Left ventricle myocardium inferior (tissue), 1 donor: ENCODE data around the gene HRAS. TPM values are rescaled to one million over a fixed set of nuclear protein-coding genes. Genes with fewer than 3 reads are reported as not detected.

Source experiments
- DNase-seq: peaks from one replicate; pipeline ENCODE4 v3.0.0-alpha.2; 2020
- H3K27ac ChIP-seq: fragments of 200-600 bp; replicated peaks from 2 replicates; pipeline ENCODE4 v1.8.0; 2021
- H3K27me3 ChIP-seq: fragments of 200-600 bp; 2 replicates; pipeline ENCODE4 v1.8.0; 2021; ENCODE audit warnings: low read depth
- H3K36me3 ChIP-seq: fragments of 200-600 bp; 2 replicates; pipeline ENCODE4 v1.8.0; 2021
- H3K4me1 ChIP-seq: fragments of 200-600 bp; 2 replicates; pipeline ENCODE4 v1.8.0; 2021
- H3K4me3 ChIP-seq: fragments of 200-600 bp; 2 replicates; pipeline ENCODE4 v1.8.0; 2021; ENCODE audit warnings: mild to moderate bottlenecking, moderate library complexity
- H3K9me3 ChIP-seq: fragments of 200-600 bp; replicated peaks from 2 replicates; pipeline ENCODE4 v1.8.0; 2021
- intact Hi-C: fragments of 100-400 bp; cut with micrococcal nuclease; formaldehyde crosslinking; loops from one replicate; pipeline ENCODE4 v1.11.0; 2022
- total RNA-seq: library from RNA; stranded (reverse); fragmentation: NEBNext Ultra II Directional; extraction: Animal tissue kit (Norgen Biotek cat#: 25700); gene quantifications from one replicate; pipeline ENCODE4 v1.2.1, GENCODE V29; 2021
- TF ChIP-seq, protein P1 (sequence below): fragments of 200-600 bp; IDR thresholded peaks from 2 replicates; pipeline ENCODE4 v1.8.0; 2021; ENCODE audit warnings: antibody characterized with exemption, mild to moderate bottlenecking, borderline replicate concordance
- donor health status: DM: no; HTN: yes; CAD: no; lungs with severe emphysema.

HRAS gene
- total RNA-seq, 1 donor from 2014 or later, result 55.9 TPM

DNA sequence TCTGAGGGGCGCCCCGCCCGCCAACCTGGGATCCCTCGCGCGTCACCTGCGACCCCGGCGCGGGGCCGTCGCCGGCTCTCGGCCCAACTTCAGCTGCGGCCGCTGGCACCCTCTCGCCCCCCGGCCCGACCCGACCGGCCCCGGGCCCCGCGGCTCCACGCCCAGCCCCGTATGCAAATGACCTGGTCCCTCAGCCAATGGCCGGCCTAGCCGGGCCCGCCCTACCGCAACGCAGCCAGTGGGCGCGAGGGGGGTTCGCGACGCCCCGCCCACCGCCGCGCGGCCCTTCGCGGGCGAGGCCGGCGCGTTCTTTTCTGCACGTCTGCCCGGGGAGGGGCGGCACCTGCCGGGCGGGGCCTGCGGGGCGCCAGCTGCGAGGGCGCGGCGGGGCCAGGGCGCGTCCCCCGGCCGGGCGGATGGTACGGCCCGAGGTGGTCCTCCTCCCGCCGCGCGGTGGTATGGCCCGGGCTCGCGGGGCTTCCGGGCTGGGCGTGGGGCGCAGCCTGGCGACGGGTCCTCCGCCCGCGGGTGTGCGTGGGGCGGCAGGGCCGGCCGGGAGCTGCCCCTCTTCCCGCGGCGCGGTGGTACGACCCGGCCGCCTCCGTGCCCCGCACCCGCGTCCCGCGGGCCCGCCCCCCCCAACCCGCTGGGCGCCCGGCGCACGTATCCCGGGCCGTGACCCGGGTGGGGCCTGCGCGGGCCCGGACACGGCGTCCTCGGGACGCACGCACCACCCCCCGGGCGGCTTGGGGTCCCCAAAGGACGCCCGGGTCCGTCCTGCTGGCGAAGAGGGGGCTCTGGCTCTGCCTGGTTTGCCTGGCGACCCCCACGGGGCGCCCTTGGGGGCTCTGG lies 33.2 kb upstream of the HRAS start:
- intact Hi-C loops, result no loop called here

DNA sequence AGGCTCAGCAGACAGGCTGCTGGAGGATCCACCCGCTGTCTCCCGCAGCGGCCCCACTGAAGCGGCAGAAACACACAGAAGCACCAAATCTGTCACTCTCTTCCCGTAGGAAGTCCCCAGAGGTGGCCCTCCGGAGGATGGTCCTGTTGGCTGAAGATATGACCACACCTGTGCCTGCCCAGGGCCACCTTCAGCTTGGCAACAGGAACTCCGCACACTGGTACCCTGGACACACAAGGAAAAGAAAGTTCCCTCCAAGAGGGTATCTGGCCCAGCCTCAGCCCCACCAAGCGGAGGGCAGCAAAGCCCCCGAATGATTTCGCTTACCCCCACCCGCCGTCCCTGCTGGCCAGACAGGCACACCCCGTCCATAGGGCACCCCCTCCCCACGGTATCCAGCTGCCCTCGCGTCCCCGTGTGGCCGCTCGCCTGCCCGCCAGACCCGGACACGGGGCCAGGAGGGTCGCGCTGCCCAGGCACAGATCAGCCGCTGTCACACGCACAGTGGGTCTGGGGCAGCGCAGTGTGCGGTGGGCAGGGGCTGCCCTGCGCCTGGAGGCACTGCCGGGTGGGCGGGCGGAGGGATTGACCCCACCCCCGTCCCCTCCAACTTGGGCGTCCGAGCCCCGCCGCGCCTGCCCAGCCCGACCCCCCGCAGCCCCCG lies 32.4 kb upstream of the HRAS start:
- H3K4me1 ChIP-seq, result peaks cover 36% of the 10 kb centered on the region
- peak overlapping the region; percentile 84 for H3K4me3 ChIP-seq
- TF ChIP-seq, protein P1, sequence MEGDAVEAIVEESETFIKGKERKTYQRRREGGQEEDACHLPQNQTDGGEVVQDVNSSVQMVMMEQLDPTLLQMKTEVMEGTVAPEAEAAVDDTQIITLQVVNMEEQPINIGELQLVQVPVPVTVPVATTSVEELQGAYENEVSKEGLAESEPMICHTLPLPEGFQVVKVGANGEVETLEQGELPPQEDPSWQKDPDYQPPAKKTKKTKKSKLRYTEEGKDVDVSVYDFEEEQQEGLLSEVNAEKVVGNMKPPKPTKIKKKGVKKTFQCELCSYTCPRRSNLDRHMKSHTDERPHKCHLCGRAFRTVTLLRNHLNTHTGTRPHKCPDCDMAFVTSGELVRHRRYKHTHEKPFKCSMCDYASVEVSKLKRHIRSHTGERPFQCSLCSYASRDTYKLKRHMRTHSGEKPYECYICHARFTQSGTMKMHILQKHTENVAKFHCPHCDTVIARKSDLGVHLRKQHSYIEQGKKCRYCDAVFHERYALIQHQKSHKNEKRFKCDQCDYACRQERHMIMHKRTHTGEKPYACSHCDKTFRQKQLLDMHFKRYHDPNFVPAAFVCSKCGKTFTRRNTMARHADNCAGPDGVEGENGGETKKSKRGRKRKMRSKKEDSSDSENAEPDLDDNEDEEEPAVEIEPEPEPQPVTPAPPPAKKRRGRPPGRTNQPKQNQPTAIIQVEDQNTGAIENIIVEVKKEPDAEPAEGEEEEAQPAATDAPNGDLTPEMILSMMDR, result no peak
- intact Hi-C loops, result no loop called here
- no peaks in the 10 kb centered on the region for H3K36me3 ChIP-seq
- no peaks in the 10 kb centered on the region for H3K9me3 ChIP-seq
- peak overlapping the region; percentile 99 for H3K27ac ChIP-seq
- DNase-seq, result no peak
- no peaks in the 10 kb centered on the region for H3K27me3 ChIP-seq

More for the DNA sequence above, 33.2 kb upstream of the HRAS start:
- Histone ChIP-seq H3K27ac (peak overlapping the region; percentile 99), H3K4me3 (peak overlapping the region; percentile 84), H3K4me1 (peaks cover 36% of the 10 kb centered on the region), H3K27me3 (no peaks in the 10 kb centered on the region), H3K9me3 (no peaks in the 10 kb centered on the region), H3K36me3 (no peaks in the 10 kb centered on the region)
- DNase-seq, result peak; percentile 93
- TF ChIP-seq, protein P1, result no peak

DNA sequence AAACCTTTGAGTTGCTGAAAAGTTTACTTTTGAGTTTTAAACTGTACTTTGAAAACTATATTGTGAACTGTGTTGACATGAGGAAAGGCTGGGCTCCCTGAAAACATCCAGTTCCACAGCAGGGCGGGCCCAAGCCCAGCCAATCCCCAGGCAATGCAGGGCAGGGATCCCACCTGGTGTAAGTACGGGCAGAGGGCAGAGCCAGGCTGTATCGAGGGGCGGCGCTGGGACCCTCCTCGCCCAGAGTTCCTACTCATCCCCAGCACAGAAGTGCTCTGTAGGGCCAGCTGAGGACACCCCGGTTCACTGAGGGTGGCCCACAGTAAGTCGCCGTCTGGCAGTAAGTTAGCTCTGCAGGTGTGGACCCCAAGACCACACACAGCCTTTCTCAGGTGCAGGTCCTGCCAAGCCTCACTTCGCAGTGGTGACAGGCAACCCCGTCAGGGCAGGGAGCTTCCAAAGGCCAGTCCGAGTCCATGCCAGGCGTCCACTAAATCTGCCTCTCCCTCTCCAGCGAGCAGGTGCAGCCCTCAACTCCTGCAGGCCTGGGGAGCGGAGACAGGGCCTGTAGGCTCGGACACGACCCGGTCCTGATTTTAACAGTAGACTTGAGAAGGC lies 31.7 kb upstream of the HRAS start:
- intact Hi-C loops, result no loop called here
- Histone ChIP-seq H3K4me1 (peaks cover 36% of the 10 kb centered on the region), H3K27me3 (no peaks in the 10 kb centered on the region), H3K9me3 (no peaks in the 10 kb centered on the region), H3K4me3 (peak overlapping the region; percentile 84), H3K27ac (peak overlapping the region; percentile 99), H3K36me3 (no peaks in the 10 kb centered on the region)
- TF ChIP-seq, protein P1, result no peak
- no peak for DNase-seq

DNA sequence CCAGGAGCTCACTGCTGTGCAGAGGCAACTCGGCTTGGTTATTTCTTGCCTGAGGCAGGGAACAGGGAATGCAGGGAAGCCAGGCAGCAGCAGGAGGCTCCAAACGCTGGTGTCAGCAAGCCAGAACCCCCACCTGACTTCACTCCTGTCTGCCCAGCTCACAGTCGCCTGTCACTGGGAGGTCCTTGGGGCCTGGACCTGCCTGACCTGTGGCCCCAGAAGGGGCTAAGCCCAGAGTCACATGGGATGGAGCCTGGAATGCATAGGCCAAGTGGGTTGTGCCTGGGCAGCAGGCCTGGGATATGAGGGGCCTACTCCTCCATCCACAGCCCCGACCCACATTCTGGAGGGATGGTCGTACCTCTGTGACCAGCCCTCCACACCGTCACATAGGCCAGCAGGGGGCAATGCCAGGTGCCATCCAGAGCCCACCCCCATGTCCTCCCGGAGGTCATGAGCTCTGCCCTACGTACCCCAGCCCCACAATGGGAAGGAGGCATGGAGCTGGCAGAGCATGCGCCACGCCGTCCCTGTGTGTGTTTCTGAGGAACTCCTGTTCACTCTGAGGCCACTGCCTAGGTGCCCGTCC lies 30.6 kb upstream of the HRAS start:
- peaks cover 44% of the 10 kb centered on the region for H3K4me1 ChIP-seq
- TF ChIP-seq, protein P1, result no peak
- H3K36me3 ChIP-seq, result no peaks in the 10 kb centered on the region
- no peaks in the 10 kb centered on the region for H3K27me3 ChIP-seq
- H3K27ac ChIP-seq, result no peak overlapping the region
- no peaks in the 10 kb centered on the region for H3K9me3 ChIP-seq
- DNase-seq, result no peak
- intact Hi-C loops, result no loop called here
- no peak overlapping the region for H3K4me3 ChIP-seq

DNA sequence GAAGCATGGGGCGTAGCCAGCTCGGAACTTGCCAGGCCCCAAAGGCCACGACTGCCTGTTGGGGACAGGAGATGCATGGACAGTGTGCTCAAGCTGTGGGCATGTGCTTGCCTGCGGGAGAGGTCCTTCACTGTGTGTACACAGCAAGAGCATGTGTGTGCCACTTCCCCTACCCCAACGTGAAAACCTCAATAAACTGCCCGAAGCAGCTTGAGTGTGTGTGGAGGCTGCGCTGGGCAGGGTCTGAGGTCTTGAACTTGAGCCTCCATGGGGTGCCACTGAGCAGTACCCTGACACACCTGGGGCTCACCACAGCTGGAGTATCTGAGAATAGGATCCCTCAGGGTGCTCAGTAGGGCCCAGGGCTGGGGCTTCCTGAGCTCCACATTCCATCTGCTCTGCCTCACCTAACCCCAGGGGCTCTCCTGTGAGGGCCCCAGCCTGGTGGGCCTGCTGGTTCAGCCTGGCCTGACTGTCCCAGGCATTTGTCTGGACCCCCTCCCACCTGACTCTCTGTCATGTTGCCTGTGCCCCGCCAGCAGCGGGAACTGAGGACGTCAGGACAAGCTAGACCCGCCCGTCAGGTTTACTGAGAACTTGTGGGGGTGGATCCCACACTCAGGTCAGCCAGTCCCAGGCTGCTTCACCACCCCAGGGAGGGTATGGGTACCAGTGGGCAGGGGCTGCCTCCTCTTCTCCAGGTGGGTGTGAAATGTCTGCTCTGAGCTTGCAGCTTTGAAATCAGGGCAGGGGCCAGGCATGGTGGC lies 28.6 kb upstream of the HRAS start:
- Histone ChIP-seq H3K4me3 (no peak overlapping the region), H3K27ac (no peak overlapping the region), H3K4me1 (peaks cover 38% of the 10 kb centered on the region), H3K9me3 (no peaks in the 10 kb centered on the region), H3K36me3 (no peaks in the 10 kb centered on the region), H3K27me3 (peaks cover 14% of the 10 kb centered on the region)
- DNase-seq, result no peak
- intact Hi-C loops, result no loop called here
- TF ChIP-seq, protein P1, result no peak
